HG03045 (cell line): ENCODE measurements around the gene ORC1.
"Not testable (repeated sequence)": the region's sequence is repeated elsewhere in the genome, so short reads cannot be mapped to it uniquely, and the experiment has no call there.

Experiments used
- ATAC-seq: cut with Tn5 transposase; IDR thresholded peaks from one replicate; pipeline ENCODE4 v1.9.1; 2021; ENCODE audit warnings: mild to moderate bottlenecking, moderate library complexity; ENCODE audit not compliant: unreplicated experiment

Gene ORC1

DNA sequence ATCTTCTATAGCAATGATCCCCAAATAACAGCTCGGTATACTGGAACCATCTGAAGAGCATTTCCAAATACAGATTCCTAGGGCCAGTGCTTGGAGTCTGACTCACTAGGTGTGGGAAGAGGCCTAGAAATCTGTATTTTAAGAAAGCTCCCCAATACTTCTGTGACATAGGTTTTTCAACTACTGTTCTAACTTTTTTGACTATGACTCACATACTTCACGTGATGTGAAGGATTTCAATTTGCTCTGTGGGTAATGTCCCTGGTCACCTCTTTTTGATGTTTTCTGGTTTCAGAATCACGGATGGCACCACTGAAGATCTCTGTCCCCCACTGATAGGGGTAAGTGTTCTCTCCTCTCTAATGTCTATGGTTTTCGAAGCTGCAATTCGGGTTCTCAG is 11.0 kb downstream of the ORC1 start:
- no peak for ATAC-seq

DNA sequence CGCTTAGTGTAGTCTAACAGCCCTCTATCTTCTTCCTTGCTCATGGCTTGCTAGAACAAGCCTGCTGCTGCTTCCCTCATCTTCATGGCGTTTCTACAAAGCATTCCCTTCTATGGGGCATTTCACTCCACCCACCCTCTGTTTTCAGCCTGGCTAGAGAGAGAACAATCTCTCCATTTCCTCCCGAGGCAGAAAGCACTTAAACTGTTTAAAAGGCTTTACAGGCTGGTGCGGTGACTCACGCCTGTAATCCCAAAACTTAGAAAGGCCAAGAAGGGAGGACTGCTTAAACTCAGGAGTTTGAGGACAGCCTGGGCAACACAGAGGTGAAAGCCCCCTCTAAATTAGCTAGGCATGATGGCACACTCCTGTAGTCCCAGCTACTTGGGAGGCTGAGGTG is 17.8 kb downstream of the ORC1 start:
- no peak for ATAC-seq

- no peak for ATAC-seq
These were observed 18.8 kb downstream of the ORC1 start for GRCh38 chr1:52385376-52385775.

- ATAC-seq = not testable (repeated sequence)
These were observed 34.4 kb downstream of the ORC1 start for GRCh38 chr1:52369851-52370250.

GRCh38 chr1:52368383-52369172 is 35.6 kb downstream of the ORC1 start:
- no peak for ATAC-seq

- ATAC-seq = no peak
These were observed 37.0 kb downstream of the ORC1 start for GRCh38 chr1:52367272-52367671.

DNA sequence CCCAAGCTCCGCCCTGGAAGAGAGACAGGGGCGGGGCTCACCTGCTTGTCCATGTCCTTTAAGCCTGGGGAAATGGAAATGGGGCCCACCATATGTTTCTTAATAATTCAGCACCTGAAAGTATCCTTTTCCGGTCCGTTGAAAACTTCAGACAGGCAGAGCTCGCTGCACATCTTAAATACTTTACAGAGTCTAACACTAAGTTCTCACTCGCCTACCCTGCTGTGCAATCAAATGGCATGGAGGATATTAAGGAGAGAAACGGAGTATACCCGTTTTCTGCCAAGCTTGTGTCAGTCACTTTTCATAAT is 37.8 kb downstream of the ORC1 start:
- no peak for ATAC-seq

- ATAC-seq = peak; percentile 89
These were observed 38.3 kb downstream of the ORC1 start, which contains the start of gene CC2D1B for GRCh38 chr1:52365746-52366516. CC2D1B (minus strand) TSS chr1:52366205; CDS start chr1:52364620, 1,585 bp downstream.

DNA sequence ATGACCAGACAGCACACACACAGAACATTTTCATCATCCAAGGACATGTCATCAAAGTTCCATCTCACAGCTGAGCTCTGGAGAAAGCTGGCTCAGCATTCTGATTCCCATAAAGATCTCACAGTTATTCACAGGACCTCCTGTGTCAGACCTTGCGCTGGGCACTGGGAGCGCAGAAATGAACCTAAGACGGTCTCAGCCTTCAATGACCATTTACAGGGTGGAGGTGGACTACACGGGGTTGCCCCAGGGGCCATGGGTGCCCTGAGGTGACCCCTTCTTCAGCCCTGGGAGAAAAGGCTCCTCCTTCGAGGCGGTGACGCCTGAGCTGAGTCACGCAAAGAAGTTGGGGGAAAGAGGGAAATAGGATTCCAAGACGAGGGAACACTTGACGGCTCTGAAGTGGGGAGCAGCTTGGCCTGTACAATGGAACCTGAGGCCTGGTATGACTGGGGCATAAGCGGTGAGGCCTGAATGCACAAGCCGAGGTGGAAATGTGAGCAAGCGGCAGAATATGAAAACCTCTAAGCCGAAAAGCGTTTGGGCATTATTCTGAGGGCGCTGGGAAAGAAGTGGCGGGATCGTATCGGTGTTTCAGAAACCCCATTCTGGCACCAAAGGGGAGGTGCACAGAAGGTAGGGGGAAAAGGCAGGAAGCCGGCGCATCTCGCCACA is 39.0 kb downstream of the ORC1 start:
- no peak for ATAC-seq

- no peak for ATAC-seq
These were observed 39.9 kb downstream of the ORC1 start for GRCh38 chr1:52364235-52364839.

DNA sequence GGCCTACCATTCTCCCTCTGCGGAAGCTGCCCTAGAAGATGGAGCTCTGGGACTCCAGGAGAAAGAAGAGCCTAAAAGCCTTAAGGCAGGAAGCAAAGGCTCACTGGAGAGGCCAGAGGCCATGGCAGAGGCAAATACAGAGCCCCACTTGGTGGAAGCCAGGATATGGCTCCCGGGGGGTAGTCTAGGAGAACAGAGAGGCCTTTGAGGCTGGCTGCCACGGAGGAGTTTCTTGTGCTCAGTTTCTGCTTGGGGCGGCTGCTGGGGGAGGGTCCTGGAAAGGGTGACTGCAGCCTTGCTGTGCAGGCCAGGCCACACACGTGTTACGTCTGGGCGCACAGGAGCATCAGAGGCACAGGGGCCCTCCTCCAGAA is 43.6 kb downstream of the ORC1 start:
- no peak for ATAC-seq

DNA sequence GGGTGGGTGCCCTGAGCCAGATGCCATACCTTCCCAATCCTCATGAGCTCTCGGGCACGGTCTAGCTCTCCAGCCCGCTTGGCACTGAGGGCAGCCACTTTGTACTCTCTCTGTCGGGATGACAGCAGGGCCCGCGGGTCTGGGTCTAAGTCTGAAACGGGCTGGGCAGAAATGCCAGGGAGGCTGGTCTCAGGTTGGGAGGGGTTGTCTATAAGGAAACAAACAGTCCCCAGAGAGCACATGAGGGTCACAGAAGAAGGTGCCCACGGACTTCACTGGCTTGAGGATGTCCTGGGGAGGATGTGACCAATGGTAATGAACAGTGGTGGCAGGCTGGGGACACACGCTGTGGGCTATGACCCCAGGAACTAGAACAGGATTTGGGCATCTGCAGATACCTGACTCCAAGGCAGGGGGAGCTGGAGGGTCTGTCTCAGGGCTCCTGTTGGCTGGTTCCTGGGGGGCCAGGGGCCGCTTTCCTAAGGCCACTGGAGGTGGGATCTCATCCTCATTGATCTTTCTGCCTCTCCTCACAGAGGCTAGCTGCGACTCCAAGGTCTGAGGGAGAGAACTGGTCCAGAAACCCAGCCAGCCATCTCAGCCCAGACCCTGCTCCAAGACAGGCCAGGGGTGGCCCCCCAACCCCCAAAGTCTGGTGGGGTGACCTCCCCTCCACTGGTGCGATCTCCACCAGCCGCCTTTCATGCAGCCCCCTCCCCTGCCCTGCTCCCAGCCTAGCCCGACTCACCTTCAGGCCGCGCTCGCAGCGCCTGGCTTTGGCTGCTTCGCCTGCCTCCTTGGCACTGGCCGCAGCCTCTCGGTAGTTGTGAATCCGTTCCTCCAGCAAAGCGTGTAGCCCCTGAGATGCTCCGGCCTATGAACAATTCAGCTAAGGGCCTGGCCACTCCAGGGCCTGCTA is 44.3 kb downstream of the ORC1 start:
- no peak for ATAC-seq

DNA sequence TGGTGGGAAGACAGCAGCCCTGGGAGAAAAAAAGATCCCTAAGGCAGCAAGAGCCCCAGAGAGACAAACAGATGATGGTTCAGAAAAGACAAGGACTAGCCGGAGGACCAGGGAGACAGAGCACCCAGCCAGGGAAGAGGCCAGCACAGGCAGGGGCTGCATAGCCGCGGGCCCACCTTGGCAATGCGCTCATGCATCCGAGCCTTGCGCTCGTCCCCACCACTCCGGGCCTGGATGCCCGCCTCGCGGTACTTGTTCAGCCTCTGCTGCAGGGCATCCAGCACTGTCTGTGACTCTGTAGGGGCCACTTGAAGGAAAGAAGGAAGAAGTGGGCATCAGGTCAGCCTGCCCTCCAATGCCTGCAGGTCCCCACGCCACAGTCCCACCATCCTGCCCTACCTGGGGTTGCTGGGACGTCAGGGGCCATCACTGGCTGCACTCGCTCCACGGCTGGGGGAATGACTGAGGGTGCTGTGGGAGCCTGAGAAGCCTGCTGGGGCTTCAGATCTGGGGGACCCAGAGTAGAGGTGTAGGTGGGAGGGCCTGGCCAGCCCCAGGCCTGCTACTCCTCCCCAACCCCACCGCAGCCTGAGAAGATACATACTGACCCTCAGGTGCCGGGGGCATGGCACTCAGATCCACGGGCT is 45.2 kb downstream of the ORC1 start:
- ATAC-seq = no peak

GRCh38 chr1:52357397-52357796 is 46.8 kb downstream of the ORC1 start:
- ATAC-seq = no peak

DNA sequence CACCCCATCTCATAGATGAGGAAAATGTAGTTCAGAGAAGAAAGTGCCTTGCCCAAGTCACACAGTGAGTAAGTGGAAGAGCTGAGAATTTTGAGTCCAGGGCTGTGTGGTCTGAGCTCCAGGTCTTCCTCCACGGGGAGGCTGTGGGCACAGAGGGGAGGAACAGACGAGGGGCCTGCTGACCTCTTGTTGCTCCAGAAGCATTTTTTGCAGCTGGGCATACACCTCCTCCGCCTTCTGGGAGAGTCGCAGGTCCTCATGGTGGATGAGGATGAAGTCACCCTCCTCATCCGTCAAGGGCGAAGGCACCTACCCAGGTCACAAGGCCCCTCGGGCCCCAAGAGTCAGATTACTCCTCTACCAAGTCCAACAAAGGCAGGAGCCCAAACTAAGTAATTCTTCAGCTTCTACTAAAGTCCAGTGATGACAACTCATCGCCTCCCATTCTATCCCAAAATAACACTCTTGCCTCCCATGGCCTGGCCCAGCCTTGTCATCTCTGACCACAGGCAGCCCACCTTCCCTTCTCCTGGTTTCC is 47.3 kb downstream of the ORC1 start:
- ATAC-seq = no peak

- no peak for ATAC-seq
These were observed 48.2 kb downstream of the ORC1 start for GRCh38 chr1:52355847-52356505.

GRCh38 chr1:52355436-52355835 is 48.8 kb downstream of the ORC1 start:
- no peak for ATAC-seq

- ATAC-seq = no peak
These were observed 51.5 kb downstream of the ORC1 start for GRCh38 chr1:52352690-52353089.

- no peak for ATAC-seq
These were observed 55.4 kb downstream of the ORC1 start for GRCh38 chr1:52348704-52349300.
